Measurements from ENCODE around the gene PLAAT3.
A peak's percentile ranks its signal among the peaks of the same experiment; 100 is the strongest.
"Not testable (repeated sequence)": the region's sequence is repeated elsewhere in the genome, so short reads cannot be mapped to it uniquely, and the experiment has no call there.

PLAAT3 gene

GRCh38 chr11:63639199-63639832 is 25.1 kb upstream of the PLAAT3 start:
- CTCF ChIA-PET = interaction anchor here (0.6 to 3.3 kb wide), 4 partner anchors 13 to 160 kb away, joined by 3 to 22 read pairs (median 5); no protein-coding TSS in a partner anchor
- TF ChIP-seq CTCF (conservative IDR thresholded peaks at IDR 0.05; ENCODE audit: low read depth) = peak; percentile 51
- H3K27ac ChIP-seq = no peak overlapping the region
- no peak for DNase-seq (ENCODE audit: low spot score)
- POLR2A ChIA-PET (ENCODE audit: low non-redundant PET) = no interaction called here

- CTCF ChIA-PET = interaction anchor here (3.3 kb wide), 1 partner anchor 159 kb away, joined by 22 read pairs; no protein-coding TSS in a partner anchor
- DNase-seq (ENCODE audit: low spot score); H3K27ac ChIP-seq; POLR2A ChIA-PET (ENCODE audit: low non-redundant PET): not testable (repeated sequence)
These were observed 24.2 kb upstream of the PLAAT3 start for GRCh38 chr11:63638436-63638835.

GRCh38 chr11:63635762-63636465 is 21.7 kb upstream of the PLAAT3 start:
- H3K27ac ChIP-seq = 0 out of 2 replicates have a peak overlapping the region, but pooled peaks have one; percentile 36
- DNase-seq (ENCODE audit: low spot score) = peak; percentile 55
- CTCF ChIA-PET = interaction anchor here (0.5 to 1.3 kb wide), 10 partner anchors 8 to 728 kb away, joined by 3 to 10 read pairs (median 3); no protein-coding TSS in a partner anchor
- POLR2A ChIA-PET (ENCODE audit: low non-redundant PET) = no interaction called here
- peak; percentile 68 for TF ChIP-seq CTCF (conservative IDR thresholded peaks at IDR 0.05; ENCODE audit: low read depth)

- no peak for DNase-seq (ENCODE audit: low spot score)
- no peak for TF ChIP-seq CTCF (conservative IDR thresholded peaks at IDR 0.05; ENCODE audit: low read depth)
- POLR2A ChIA-PET (ENCODE audit: low non-redundant PET) = no interaction called here
- no peak overlapping the region for H3K27ac ChIP-seq
- CTCF ChIA-PET = no interaction called here
These were observed 15.2 kb upstream of the PLAAT3 start for GRCh38 chr11:63629426-63629825.

GRCh38 chr11:63623513-63624140 is 9.4 kb upstream of the PLAAT3 start:
- DNase-seq (ENCODE audit: low spot score) = no peak
- H3K27ac ChIP-seq = no peak overlapping the region
- CTCF ChIA-PET = interaction anchor here (1.0 kb wide), 1 partner anchor 12 kb away, joined by 3 read pairs; no protein-coding TSS in a partner anchor
- POLR2A ChIA-PET (ENCODE audit: low non-redundant PET) = no interaction called here
- TF ChIP-seq CTCF (conservative IDR thresholded peaks at IDR 0.05; ENCODE audit: low read depth) = no peak

- TF ChIP-seq CTCF (conservative IDR thresholded peaks at IDR 0.05; ENCODE audit: low read depth) = no peak
- H3K27ac ChIP-seq = no peak overlapping the region
- peak; percentile 33 for DNase-seq (ENCODE audit: low spot score)
- ChIA-PET CTCF (interaction anchor here (0.9 kb wide), 1 partner anchor 143 kb away, joined by 3 read pairs; no protein-coding TSS in a partner anchor), POLR2A (ENCODE audit: low non-redundant PET) (interaction anchor here (0.6 kb wide), 1 partner anchor 451 kb away, joined by 5 read pairs; no protein-coding TSS in a partner anchor)
These were observed 8.1 kb upstream of the PLAAT3 start for GRCh38 chr11:63622323-63622722.
